Measurements from ENCODE around the gene KCNN3. TPM values are rescaled to one million over a fixed set of nuclear protein-coding genes. Genes with fewer than 3 reads are reported as not detected.

KCNN3 gene
- total RNA-seq, 6 donors from 2014 or later: 2.7 to 6.6 (median 3.7) TPM

GRCh38 chr1:154726896-154727753 lies 143.0 kb downstream of the KCNN3 start:
- DNase-seq: no peak
- Histone ChIP-seq H3K36me3 (no peaks in the 10 kb centered on the region), H3K27ac (no peak overlapping the region), H3K4me1 (peaks cover 7 to 21% (median 17%) of the 10 kb centered on the region in 4 donors), H3K4me3 (no peak overlapping the region), H3K27me3 (no peaks in the 10 kb centered on the region), H3K9me3 (no peaks in the 10 kb centered on the region)
- ATAC-seq (ENCODE audit: low FRiP score in 2 of 2): no peak
- WGBS, 2 donors: 86 to 92% methylated on average over 13 of the region's 13 CpGs
- TF ChIP-seq POLR2AphosphoS5 (IDR thresholded peaks at IDR 0.05) (no peak), EP300 (IDR thresholded peaks at IDR 0.05) (no peak), POLR2A (IDR thresholded peaks at IDR 0.05) (no peak)
- TF ChIP-seq, protein P1, sequence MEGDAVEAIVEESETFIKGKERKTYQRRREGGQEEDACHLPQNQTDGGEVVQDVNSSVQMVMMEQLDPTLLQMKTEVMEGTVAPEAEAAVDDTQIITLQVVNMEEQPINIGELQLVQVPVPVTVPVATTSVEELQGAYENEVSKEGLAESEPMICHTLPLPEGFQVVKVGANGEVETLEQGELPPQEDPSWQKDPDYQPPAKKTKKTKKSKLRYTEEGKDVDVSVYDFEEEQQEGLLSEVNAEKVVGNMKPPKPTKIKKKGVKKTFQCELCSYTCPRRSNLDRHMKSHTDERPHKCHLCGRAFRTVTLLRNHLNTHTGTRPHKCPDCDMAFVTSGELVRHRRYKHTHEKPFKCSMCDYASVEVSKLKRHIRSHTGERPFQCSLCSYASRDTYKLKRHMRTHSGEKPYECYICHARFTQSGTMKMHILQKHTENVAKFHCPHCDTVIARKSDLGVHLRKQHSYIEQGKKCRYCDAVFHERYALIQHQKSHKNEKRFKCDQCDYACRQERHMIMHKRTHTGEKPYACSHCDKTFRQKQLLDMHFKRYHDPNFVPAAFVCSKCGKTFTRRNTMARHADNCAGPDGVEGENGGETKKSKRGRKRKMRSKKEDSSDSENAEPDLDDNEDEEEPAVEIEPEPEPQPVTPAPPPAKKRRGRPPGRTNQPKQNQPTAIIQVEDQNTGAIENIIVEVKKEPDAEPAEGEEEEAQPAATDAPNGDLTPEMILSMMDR (IDR thresholded peaks at IDR 0.05): no peak

DNA sequence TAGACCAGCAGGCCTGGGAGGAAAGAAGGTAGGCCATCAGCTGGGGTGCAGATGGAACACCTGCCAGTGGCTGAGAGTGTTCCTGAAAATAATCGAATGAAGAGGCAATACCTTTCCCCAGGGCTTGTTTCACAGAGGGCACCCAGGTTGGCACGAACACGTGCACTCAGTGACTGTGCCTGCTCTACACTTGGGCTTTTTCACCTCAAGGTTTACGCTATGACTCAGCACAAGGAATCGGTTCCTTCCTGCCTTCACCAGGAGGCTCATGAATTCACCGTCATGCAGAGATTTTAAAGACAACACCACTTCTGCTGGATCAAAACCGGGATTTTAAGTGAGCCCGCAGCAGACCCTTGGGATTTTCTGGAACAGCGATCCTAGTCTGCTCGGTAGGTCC lies 143.6 kb downstream of the KCNN3 start:
- H3K36me3 ChIP-seq: no peaks in the 10 kb centered on the region
- peaks cover 7 to 21% (median 17%) of the 10 kb centered on the region in 4 donors for H3K4me1 ChIP-seq
- H3K27ac ChIP-seq: no peak overlapping the region
- H3K27me3 ChIP-seq: no peaks in the 10 kb centered on the region
- ATAC-seq (ENCODE audit: low FRiP score in 2 of 2) (no peak), DNase-seq (no peak)
- H3K4me3 ChIP-seq: no peak overlapping the region
- no peaks in the 10 kb centered on the region for H3K9me3 ChIP-seq
- TF ChIP-seq EP300 (IDR thresholded peaks at IDR 0.05): no peak
- TF ChIP-seq POLR2A (IDR thresholded peaks at IDR 0.05): no peak
- no peak for TF ChIP-seq POLR2AphosphoS5 (IDR thresholded peaks at IDR 0.05)
- TF ChIP-seq, protein P1 (IDR thresholded peaks at IDR 0.05): no peak
- 72 to 80% methylated on average over 9 to 10 of the region's 10 CpGs for WGBS, 2 donors

DNA sequence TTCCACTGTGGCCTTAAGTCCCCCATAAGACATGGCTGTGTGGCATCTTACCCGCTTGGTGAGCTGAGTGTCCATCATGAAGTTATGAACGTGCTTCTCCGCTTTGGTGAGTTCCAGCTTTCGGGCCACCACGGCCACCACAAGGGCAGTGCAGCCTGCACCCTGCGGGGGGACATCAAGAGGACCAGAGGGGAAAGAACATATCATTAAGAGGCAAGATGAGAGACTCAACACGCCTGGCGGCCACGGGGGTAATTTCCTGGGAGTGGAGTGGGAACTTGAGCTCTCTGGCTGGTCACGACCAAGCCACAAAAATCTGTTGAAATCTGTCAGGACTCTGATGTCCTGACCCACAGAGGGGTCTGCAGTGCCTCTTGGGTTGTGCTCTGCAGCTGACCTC lies 144.2 kb downstream of the KCNN3 start:
- Histone ChIP-seq H3K27ac (no peak overlapping the region), H3K4me3 (no peak overlapping the region), H3K9me3 (no peaks in the 10 kb centered on the region), H3K27me3 (no peaks in the 10 kb centered on the region), H3K4me1 (peaks cover 2 to 18% (median 13%) of the 10 kb centered on the region in 4 donors), H3K36me3 (no peaks in the 10 kb centered on the region)
- DNase-seq (no peak), ATAC-seq (ENCODE audit: low FRiP score in 2 of 2) (no peak)
- WGBS, 2 donors: 87 to 93% methylated on average over 10 of the region's 10 CpGs
- TF ChIP-seq POLR2AphosphoS5 (IDR thresholded peaks at IDR 0.05) (no peak), EP300 (IDR thresholded peaks at IDR 0.05) (no peak), POLR2A (IDR thresholded peaks at IDR 0.05) (no peak)
- TF ChIP-seq, protein P1 (IDR thresholded peaks at IDR 0.05): no peak

DNA sequence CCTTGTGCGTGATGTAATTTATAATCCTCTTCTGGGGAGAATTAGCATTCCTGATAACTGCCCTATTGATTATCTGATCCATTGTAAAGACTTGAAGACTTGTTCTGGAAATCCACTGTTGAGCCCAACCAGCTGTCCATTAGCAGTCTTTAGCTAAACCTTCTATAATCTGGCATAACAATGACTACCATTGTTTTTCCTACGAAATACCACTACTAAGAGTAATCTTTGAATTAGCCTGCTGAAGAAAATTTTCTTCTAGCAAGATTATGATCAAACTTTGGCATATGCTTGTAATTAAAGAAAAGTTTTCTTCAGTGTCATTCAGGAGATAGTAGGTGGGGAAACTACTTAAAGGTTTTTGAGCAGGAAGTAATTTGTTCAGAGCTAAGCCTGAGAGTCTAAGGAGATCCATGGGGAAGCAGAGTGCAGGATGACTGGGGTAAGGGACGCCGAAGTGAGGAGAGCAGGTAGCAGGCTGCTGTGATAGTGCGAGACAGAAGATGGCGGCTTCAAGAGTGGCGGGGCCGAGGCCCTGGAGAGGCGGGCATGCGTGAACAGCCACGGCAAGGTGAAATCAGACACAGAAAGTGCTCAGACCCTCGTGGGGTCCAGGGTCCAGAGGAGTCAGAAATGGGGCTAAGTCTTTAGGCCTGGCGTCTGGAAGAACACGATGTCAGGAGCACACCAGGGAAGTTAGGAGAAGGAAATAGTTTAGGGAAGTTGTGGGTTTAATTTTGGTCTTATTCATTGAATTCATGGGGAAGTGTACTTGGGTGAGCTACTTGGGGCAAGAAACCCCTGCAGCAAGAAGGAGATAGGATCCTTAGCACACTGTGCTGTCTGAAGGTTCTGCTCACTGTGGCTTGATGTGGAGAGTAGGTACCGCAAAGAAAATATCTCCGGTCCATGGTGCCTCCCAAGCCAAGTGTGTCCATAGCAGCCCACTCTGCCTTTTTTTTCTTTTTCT lies 149.5 kb downstream of the KCNN3 start:
- H3K27ac ChIP-seq: no peak overlapping the region
- H3K27me3 ChIP-seq: no peaks in the 10 kb centered on the region
- WGBS, 2 donors: 78 to 81% methylated on average over 16 of the region's 16 CpGs
- no peak overlapping the region for H3K4me3 ChIP-seq
- H3K4me1 ChIP-seq: peaks cover 0 to 8% (median 0%) of the 10 kb centered on the region in 4 donors
- peak; percentile 56 to 72 for ATAC-seq (ENCODE audit: low FRiP score in 2 of 2)
- no peaks in the 10 kb centered on the region for H3K36me3 ChIP-seq
- no peak for DNase-seq
- no peaks in the 10 kb centered on the region for H3K9me3 ChIP-seq
- TF ChIP-seq POLR2AphosphoS5 (IDR thresholded peaks at IDR 0.05) (no peak), POLR2A (IDR thresholded peaks at IDR 0.05) (no peak), EP300 (IDR thresholded peaks at IDR 0.05) (no peak)
- TF ChIP-seq, protein P1 (IDR thresholded peaks at IDR 0.05): no peak
